HEK293 (cell line): Measurements from ENCODE around the gene LAMA2.

Experiments
- CTCF ChIA-PET: fragments of 350-600 bp; formaldehyde crosslinking; extraction: SDS; loops from one replicate; lab custom pipeline; 2021; ENCODE audit warnings: antibody characterized with exemption; lab: Yijun Ruan, JAX
- POLR2A ChIA-PET: fragments of 300-600 bp; formaldehyde crosslinking; extraction: SDS; loops from one replicate; lab custom pipeline; 2020; ENCODE audit warnings: antibody characterized with exemption, inconsistent platforms; lab: Yijun Ruan, JAX
- H3K27ac ChIP-seq: fragments of 200-500 bp; sonication (Bioruptor generic); 2 replicates; pipeline ENCODE4 v1.5.1; 2014; ENCODE audit warnings: low read depth, low read length, control low read depth, inconsistent platforms; ENCODE audit errors: extremely low read depth
- H3K36me3 ChIP-seq, 2 experiments: fragments of 200-500 bp in 1 of 2; sonication (Bioruptor generic) in 1 of 2; 1 replicate in 1 of 2; 2 replicates in 1 of 2; pipeline ENCODE4 v1.5.1; 2014 to 2017; ENCODE audit warnings: inconsistent platforms in 2 of 2, low read length in 2 of 2; ENCODE audit not compliant: control insufficient read depth in 2 of 2, insufficient read depth in 1 of 2
- H3K4me1 ChIP-seq: fragments of 200-500 bp; sonication (Bioruptor generic); 2 replicates; pipeline ENCODE4 v1.5.1; 2014; ENCODE audit warnings: mild to moderate bottlenecking, low read length, inconsistent platforms; ENCODE audit not compliant: control insufficient read depth, insufficient read depth
- H3K4me3 ChIP-seq: 2 replicates; pipeline ENCODE4 v1.5.1; 2011; ENCODE audit warnings: low read depth, mild to moderate bottlenecking, control low read depth, low read length, moderate library complexity
- H3K9me3 ChIP-seq: fragments of 200-500 bp; sonication (Bioruptor generic); 2 replicates; pipeline ENCODE4 v1.5.1; 2014; ENCODE audit warnings: low read depth, low read length, inconsistent platforms; ENCODE audit not compliant: control insufficient read depth, insufficient read depth
- CTCF ChIP-seq: fragments of 450-650 bp; formaldehyde crosslinking; IDR thresholded peaks from 2 replicates; pipeline ENCODE4 v1.5.1; 2016; ENCODE audit warnings: missing biosample characterization, missing genetic modification characterization
- GLIS2 ChIP-seq: fragments of 450-650 bp; formaldehyde crosslinking; IDR thresholded peaks from 2 replicates; pipeline ENCODE4 v1.5.1; 2016; ENCODE audit warnings: missing biosample characterization, missing genetic modification characterization
- KLF9 ChIP-seq: fragments of 450-650 bp; formaldehyde crosslinking; IDR thresholded peaks from 2 replicates; pipeline ENCODE4 v1.5.1; 2016; ENCODE audit warnings: missing biosample characterization, missing genetic modification characterization, low read depth
- PRDM2 ChIP-seq: fragments of 450-650 bp; formaldehyde crosslinking; IDR thresholded peaks from 2 replicates; pipeline ENCODE4 v1.5.1; 2016; ENCODE audit warnings: missing biosample characterization, missing genetic modification characterization, borderline replicate concordance
- REPIN1 ChIP-seq: fragments of 450-650 bp; formaldehyde crosslinking; IDR thresholded peaks from 2 replicates; pipeline ENCODE4 v1.5.1; 2017; ENCODE audit warnings: missing biosample characterization, missing genetic modification characterization, low read depth
- SCRT2 ChIP-seq: fragments of 450-650 bp; formaldehyde crosslinking; IDR thresholded peaks from 2 replicates; pipeline ENCODE4 v1.5.1; 2016; ENCODE audit warnings: missing biosample characterization, missing genetic modification characterization
- ZBTB17 ChIP-seq: fragments of 450-650 bp; formaldehyde crosslinking; IDR thresholded peaks from 2 replicates; pipeline ENCODE4 v1.5.1; 2016; ENCODE audit warnings: missing biosample characterization, missing genetic modification characterization
- ZFP41 ChIP-seq: fragments of 450-650 bp; formaldehyde crosslinking; IDR thresholded peaks from 2 replicates; pipeline ENCODE4 v1.5.1; 2016; ENCODE audit warnings: missing biosample characterization, missing genetic modification characterization, borderline replicate concordance
- ZNF155 ChIP-seq: fragments of 450-650 bp; formaldehyde crosslinking; IDR thresholded peaks from 2 replicates; pipeline ENCODE4 v1.5.1; 2016; ENCODE audit warnings: missing biosample characterization, missing genetic modification characterization
- ZNF157 ChIP-seq: fragments of 450-650 bp; formaldehyde crosslinking; IDR thresholded peaks from 2 replicates; pipeline ENCODE4 v1.5.1; 2016; ENCODE audit warnings: missing biosample characterization, missing genetic modification characterization
- ZNF174 ChIP-seq: fragments of 450-650 bp; formaldehyde crosslinking; IDR thresholded peaks from 2 replicates; pipeline ENCODE4 v1.5.0; 2017; ENCODE audit warnings: missing biosample characterization, mild to moderate bottlenecking, missing genetic modification characterization
- ZNF19 ChIP-seq: fragments of 450-650 bp; formaldehyde crosslinking; IDR thresholded peaks from 2 replicates; pipeline ENCODE4; 2016; ENCODE audit warnings: missing biosample characterization, missing genetic modification characterization, low read depth
- ZNF248 ChIP-seq: fragments of 450-650 bp; formaldehyde crosslinking; IDR thresholded peaks from 2 replicates; pipeline ENCODE4 v1.5.1; 2017; ENCODE audit warnings: missing biosample characterization, missing genetic modification characterization
- ZNF302 ChIP-seq: fragments of 450-650 bp; formaldehyde crosslinking; IDR thresholded peaks from 2 replicates; pipeline ENCODE4 v1.5.1; 2016; ENCODE audit warnings: missing biosample characterization, missing genetic modification characterization, low read depth
- ZNF335 ChIP-seq: fragments of 450-650 bp; formaldehyde crosslinking; conservative IDR thresholded peaks from 2 replicates; pipeline ENCODE4 v1.5.1; 2016; ENCODE audit warnings: missing biosample characterization, missing genetic modification characterization
- ZNF341 ChIP-seq: fragments of 450-650 bp; formaldehyde crosslinking; IDR thresholded peaks from 2 replicates; pipeline ENCODE4; 2016; ENCODE audit warnings: low read depth, missing biosample characterization, missing genetic modification characterization
- ZNF37A ChIP-seq: fragments of 450-650 bp; IDR thresholded peaks from 2 replicates; pipeline ENCODE4 v1.5.1; 2018; ENCODE audit warnings: missing biosample characterization, missing genetic modification characterization
- ZNF514 ChIP-seq: fragments of 450-650 bp; formaldehyde crosslinking; IDR thresholded peaks from 2 replicates; pipeline ENCODE4 v1.5.1; 2016; ENCODE audit warnings: missing biosample characterization, missing genetic modification characterization
- ZNF549 ChIP-seq: fragments of 450-650 bp; IDR thresholded peaks from 2 replicates; pipeline ENCODE4 v1.5.1; 2018; ENCODE audit warnings: missing biosample characterization, missing genetic modification characterization, mild to moderate bottlenecking, inconsistent platforms, moderate library complexity
- ZNF645 ChIP-seq: fragments of 450-650 bp; formaldehyde crosslinking; IDR thresholded peaks from 2 replicates; pipeline ENCODE4; 2016; ENCODE audit warnings: missing biosample characterization, missing genetic modification characterization
- ZNF670 ChIP-seq: fragments of 450-650 bp; formaldehyde crosslinking; IDR thresholded peaks from 2 replicates; pipeline ENCODE4 v1.5.1; 2016; ENCODE audit warnings: missing biosample characterization, missing genetic modification characterization, low read depth
- ZNF785 ChIP-seq: fragments of 450-650 bp; formaldehyde crosslinking; IDR thresholded peaks from 2 replicates; pipeline ENCODE4 v1.5.1; 2016; ENCODE audit warnings: missing biosample characterization, missing genetic modification characterization

The LAMA2 gene

GRCh38 chr6:129411092-129411491 is 528.2 kb downstream of the LAMA2 start (continued):
- TF ChIP-seq ZNF645: no peak
- no peak for TF ChIP-seq ZBTB17 (tag by site-specific recombination)
- no peak for TF ChIP-seq ZNF37A (tag by site-specific recombination)
- no peak for TF ChIP-seq ZNF670 (tag by site-specific recombination)
- TF ChIP-seq REPIN1: no peak

- Histone ChIP-seq H3K36me3 (no peaks in the 10 kb centered on the region), H3K27ac (no peak overlapping the region), H3K9me3 (no peaks in the 10 kb centered on the region), H3K4me3 (no peak overlapping the region), H3K4me1 (no peaks in the 10 kb centered on the region)
- ChIA-PET POLR2A (no interaction called here), CTCF (interaction anchor here (0.6 kb wide), 1 partner anchor 359 kb away, joined by 3 read pairs; no protein-coding TSS in a partner anchor)
- TF ChIP-seq ZNF549 (tag by site-specific recombination) (no peak), ZFP41 (tag by site-specific recombination) (no peak), ZNF174 (tag by site-specific recombination) (no peak), ZNF157 (no peak), ZNF155 (tag by site-specific recombination) (no peak), ZNF341 (tag by site-specific recombination) (no peak), ZNF302 (tag by site-specific recombination) (no peak)
Measured at GRCh38 chr6:129416337-129416990, 533.5 kb downstream of the LAMA2 start.

GRCh38 chr6:129417416-129418086 is 534.6 kb downstream of the LAMA2 start:
- POLR2A ChIA-PET: no interaction called here
- CTCF ChIA-PET: no interaction called here
- no peak for TF ChIP-seq SCRT2
- no peaks in the 10 kb centered on the region for H3K36me3 ChIP-seq
- no peaks in the 10 kb centered on the region for H3K9me3 ChIP-seq
- no peaks in the 10 kb centered on the region for H3K4me1 ChIP-seq
- no peak overlapping the region for H3K4me3 ChIP-seq
- no peak overlapping the region for H3K27ac ChIP-seq

- Histone ChIP-seq H3K4me3 (no peak overlapping the region), H3K36me3 (no peaks in the 10 kb centered on the region), H3K4me1 (no peaks in the 10 kb centered on the region), H3K27ac (no peak overlapping the region), H3K9me3 (no peaks in the 10 kb centered on the region)
- CTCF ChIA-PET: interaction anchor here (0.5 to 0.6 kb wide), 2 partner anchors 8 to 687 kb away, joined by 3 read pairs; no protein-coding TSS in a partner anchor
- POLR2A ChIA-PET: no interaction called here
- TF ChIP-seq ZNF248 (tag by site-specific recombination) (no peak), ZNF785 (no peak), PRDM2 (tag by site-specific recombination) (no peak), ZNF19 (no peak), CTCF (no peak), ZNF335 (no peak), ZNF37A (tag by site-specific recombination) (no peak), ZNF514 (tag by site-specific recombination) (no peak), KLF9 (tag by site-specific recombination) (no peak), GLIS2 (no peak)
Measured at GRCh38 chr6:129419324-129419723, 536.4 kb downstream of the LAMA2 start.
